GM18508 (cell line): ENCODE results near the gene AGRN.
"Not testable (repeated sequence)": the region's sequence is repeated elsewhere in the genome, so short reads cannot be mapped to it uniquely, and the experiment has no call there.

Experiments
- ATAC-seq: cut with Tn5 transposase; IDR thresholded peaks from one replicate; pipeline ENCODE4 v1.9.1; 2021; ENCODE audit warnings: moderate number of reproducible peaks; ENCODE audit not compliant: insufficient read depth, unreplicated experiment

AGRN gene

GRCh38 chr1:981491-981954 is 38.4 kb upstream of the AGRN start:
- ATAC-seq, result no peak

GRCh38 chr1:981955-982558 is 37.9 kb upstream of the AGRN start, which contains the start of gene PERM1:
TSS of gene PERM1 (minus strand) at chr1:982093. CDS start at chr1:981029, 1,064 bp downstream.
- ATAC-seq, result no peak

- no peak for ATAC-seq
Observed at GRCh38 chr1:982765-983436, 37.0 kb upstream of the AGRN start.

GRCh38 chr1:983798-984475 is 36.0 kb upstream of the AGRN start:
- no peak for ATAC-seq

- no peak for ATAC-seq
Observed at GRCh38 chr1:984476-984814, 35.5 kb upstream of the AGRN start.

- ATAC-seq, result no peak
Observed at GRCh38 chr1:985126-985525, 34.8 kb upstream of the AGRN start.

GRCh38 chr1:988061-988460 is 31.9 kb upstream of the AGRN start:
- ATAC-seq, result not testable (repeated sequence)

GRCh38 chr1:991275-991674 is 28.6 kb upstream of the AGRN start:
- not testable (repeated sequence) for ATAC-seq

GRCh38 chr1:991895-992294 is 28.0 kb upstream of the AGRN start:
- ATAC-seq, result no peak

- no peak for ATAC-seq
Observed at GRCh38 chr1:992362-992761, 27.6 kb upstream of the AGRN start.

- ATAC-seq, result no peak
Observed at GRCh38 chr1:993379-993995, 26.4 kb upstream of the AGRN start.

GRCh38 chr1:994546-994945 is 25.4 kb upstream of the AGRN start:
- not testable (repeated sequence) for ATAC-seq

- ATAC-seq, result no peak
Observed at GRCh38 chr1:995665-996633, 24.0 kb upstream of the AGRN start.

- ATAC-seq, result no peak
Observed at GRCh38 chr1:996851-997712, 22.8 kb upstream of the AGRN start.

- no peak for ATAC-seq
Observed at GRCh38 chr1:997713-997992, 22.3 kb upstream of the AGRN start.

GRCh38 chr1:997993-998744 is 21.8 kb upstream of the AGRN start:
- ATAC-seq, result no peak

GRCh38 chr1:998745-998994 is 21.2 kb upstream of the AGRN start:
- ATAC-seq, result no peak

- ATAC-seq, result no peak
Observed at GRCh38 chr1:998995-999724, 20.8 kb upstream of the AGRN start.
